HUDEP-2 (cell line): ENCODE results near the gene CAPN5.

Experiments
- DNase-seq, 76 experiments: peaks; one replicate each; lab custom pipeline; 2025; ENCODE audit not compliant: unreplicated experiment in 76 of 76; lab: John Stamatoyannopoulos, UW

CAPN5 gene

GRCh38 chr11:77159219-77159936 is 92.6 kb downstream of the CAPN5 start:
- no peak for DNase-seq

DNA sequence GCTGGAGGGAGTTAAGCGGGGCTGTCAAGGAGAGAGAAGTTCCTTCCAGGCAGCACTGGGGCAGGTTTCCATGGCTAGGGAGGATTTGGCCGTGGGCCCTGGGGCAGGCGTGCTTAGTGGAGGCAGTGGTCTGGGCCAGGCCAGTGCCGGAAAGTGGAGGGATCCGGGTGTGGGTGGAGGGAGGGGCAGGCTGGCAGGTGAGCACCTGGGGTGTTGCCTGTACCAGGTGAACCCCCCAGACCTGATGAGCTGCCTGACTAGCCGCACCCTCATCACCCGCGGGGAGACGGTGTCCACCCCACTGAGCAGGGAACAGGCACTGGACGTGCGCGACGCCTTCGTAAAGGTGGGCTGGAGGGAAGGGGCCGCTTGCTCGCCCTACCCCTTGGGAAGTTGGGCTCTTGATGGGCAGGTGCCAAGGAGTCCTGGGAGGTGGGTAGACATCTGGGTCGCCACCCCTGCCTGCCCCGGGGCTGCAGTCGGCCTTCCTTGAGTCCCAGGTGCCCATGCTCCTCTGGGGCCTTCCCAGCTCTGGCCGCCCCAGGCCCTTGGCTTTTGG is 93.2 kb downstream of the CAPN5 start:
- no peak for DNase-seq

- DNase-seq = no peak
These were observed 96.5 kb downstream of the CAPN5 start for GRCh38 chr11:77163271-77163670.

DNA sequence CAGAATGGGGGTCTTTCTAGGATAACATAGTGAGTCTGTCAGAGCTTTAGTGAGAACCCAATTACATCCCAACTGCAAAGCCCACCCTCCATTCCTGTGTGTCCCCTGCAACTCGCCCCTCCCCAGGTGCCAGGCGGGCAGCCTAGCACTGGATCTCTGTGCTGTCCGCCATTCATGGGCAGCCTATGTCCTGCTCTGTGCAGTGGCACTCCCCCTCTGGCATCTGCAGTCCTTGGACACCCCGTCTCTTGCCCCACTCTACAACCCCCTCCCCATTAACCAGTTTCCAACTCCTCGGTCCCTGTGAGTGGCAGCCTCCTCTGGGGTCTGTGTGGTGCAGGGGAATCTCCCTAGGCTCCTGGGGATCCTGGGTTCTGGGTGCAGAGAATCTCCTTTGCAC is 98.3 kb downstream of the CAPN5 start:
- no peak for DNase-seq

DNA sequence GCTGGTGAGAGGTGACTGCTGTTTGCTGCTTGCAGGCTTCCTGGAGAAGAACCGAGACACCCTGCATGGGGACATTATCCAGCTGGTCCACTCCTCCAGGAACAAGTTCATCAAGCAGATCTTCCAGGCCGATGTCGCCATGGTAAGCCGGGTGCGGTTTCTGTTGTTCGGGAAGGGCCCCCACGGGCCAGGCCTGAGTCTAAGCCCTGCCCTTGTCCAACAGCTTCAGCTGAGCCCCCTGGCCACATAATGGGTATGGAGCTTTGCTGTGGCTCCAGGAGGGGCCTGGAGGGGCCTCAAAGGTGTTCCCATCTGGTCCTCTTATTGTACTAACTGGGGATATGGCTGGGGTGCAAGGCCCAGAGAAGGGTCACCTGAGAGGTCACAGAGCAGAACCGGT is 99.2 kb downstream of the CAPN5 start:
- DNase-seq = no peak

DNA sequence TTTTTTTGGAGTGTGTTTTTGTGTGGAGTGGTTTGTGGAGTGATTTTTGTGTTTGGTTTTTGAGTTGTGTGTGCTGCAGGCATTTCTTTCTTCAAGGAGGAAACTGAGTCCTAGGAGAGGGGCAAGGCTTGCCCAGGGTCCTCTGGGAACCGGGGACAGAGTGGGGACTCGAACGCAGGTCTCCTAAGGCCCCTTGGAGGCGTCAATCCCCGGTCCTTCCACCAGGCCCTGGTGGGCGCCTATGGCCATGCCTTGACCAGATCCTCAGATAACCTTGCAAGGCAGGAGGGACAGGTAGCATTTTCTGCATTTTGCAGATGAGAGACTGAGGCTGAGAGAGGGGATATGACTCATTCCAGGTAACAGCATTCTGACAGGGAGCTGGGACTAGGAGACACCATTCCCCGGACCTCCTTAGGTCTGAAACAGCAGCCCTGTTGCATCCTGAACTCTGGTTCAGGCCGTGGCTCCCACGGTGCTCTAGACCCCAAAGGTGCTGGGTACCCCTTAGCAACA is 100.4 kb downstream of the CAPN5 start:
- no peak for DNase-seq

- DNase-seq = no peak
These were observed 101.0 kb downstream of the CAPN5 start for GRCh38 chr11:77167791-77168190.

DNA sequence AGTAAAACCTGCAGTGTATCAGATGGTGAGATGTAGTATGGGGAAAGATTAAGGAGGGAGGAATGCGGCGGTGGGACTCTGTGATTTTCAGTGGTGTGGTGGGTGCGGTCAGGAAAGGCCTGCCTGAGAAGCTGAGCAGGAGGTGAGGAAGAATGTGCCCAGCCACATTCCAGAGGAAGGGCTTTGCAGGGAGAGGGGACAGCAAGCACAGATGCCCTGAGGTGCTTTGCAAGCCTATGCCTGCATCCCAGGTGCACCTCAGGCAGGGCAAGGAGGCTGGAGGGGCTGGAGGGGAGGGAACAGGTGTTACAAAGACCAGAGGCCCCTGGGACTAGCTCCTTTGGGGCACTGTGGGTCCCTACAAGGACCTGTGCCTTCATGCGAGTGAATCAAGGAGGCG is 103.3 kb downstream of the CAPN5 start:
- no peak for DNase-seq

DNA sequence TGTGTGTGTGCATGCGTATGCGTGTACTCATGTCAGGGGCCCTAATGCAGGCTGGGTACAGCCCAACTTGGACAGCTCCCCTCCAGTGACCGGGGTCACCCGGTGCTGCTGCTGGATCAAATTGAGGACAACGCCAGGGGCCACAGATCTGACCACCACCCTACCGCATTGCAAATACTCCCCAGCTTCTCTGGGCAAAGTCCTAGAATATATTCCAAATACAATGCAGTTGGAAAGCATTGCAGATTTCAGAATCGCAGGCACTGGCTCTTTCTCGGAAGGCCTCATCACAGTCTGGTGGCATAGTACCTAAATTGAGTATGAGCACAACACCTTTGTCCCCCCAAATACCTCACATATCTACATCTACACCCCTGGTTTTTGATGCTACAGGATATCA is 104.5 kb downstream of the CAPN5 start:
- no peak for DNase-seq

- DNase-seq = no peak
These were observed 105.3 kb downstream of the CAPN5 start for GRCh38 chr11:77171885-77172665.

- no peak for DNase-seq
These were observed 105.9 kb downstream of the CAPN5 start for GRCh38 chr11:77172666-77172982.

DNA sequence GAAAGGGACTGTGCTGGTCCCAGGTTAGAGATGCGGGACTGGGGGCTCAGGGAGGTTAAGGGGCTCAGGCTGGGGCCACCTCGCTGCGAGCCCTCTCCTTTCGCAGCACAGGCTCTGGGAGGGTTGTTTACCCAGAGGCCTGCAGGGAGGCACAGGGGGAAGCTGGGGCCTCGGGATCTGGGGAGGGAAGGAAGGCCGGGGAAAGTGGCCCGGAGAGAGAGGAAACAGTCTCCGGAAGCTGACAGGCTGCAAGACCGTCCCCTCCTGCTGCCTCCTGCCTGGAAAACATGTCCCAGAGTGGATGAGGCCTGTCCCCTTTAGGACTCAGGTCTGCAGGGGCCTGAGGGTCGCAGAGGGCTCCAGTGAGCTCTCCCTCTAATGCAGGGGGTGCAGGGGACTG is 106.7 kb downstream of the CAPN5 start:
- no peak for DNase-seq

DNA sequence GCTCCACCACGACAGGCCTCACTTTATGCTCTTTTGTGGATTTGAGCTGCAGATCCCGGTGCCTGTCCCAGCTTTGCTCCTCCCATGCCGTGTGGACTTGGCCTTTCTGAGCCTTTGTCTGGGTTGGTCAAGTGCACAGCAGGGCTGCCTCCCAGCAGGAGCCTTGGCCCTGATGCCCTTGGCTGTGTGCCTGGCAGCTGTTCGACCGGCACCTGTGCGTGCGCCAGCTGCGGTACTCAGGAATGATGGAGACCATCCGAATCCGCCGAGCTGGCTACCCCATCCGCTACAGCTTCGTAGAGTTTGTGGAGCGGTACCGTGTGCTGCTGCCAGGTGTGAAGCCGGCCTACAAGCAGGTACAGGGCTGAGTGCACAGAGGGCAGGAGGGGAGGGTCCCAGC is 107.8 kb downstream of the CAPN5 start:
- DNase-seq = no peak

DNA sequence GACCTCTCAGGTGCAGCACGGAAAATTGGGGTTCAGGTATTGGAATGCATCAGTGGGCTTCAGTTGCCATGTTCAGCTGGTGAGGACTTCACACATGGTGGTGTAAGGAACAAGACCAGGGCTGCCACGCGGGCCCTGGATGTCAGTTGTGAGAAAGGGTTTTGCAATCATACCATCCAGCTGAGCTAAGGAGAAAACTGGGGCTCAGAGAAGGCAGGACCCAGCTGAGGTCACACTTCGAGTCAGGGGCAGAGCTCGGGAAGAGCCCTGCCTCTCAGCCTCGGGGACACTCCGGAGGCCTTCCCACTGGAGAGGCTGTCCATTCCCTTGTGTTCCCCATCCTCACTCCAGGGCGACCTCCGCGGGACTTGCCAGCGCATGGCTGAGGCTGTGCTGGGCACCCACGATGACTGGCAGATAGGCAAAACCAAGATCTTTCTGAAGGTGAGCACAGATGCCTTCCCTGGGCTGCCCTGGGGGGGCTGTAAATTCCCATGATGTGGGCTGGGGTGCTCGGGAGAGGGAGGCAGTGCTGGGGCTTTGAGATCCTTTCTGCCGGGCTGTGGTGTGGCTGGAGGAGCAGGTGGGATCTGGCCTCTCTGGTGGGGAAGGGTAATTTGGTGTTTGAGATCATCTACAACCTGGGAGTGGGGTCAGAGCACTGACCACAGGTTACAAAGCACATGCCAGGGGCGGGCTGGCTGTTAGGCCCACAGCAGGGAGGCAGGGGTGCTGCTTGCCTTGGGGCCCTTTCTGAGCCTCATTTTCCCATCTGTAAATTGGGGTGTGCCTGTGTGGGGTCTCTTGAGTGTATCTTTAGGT is 108.5 kb downstream of the CAPN5 start:
- DNase-seq = no peak
